Prostate gland (tissue), 2 donors: ENCODE data around the gene LGI4.

Source experiments
- CTCF ChIP-seq, 4 experiments: fragments of 200-600 bp in 2 of 4; fragments of 450-650 bp in 2 of 4; sonication (generic) in 2 of 4; IDR thresholded peaks; 1 replicate in 3 of 4; 2 replicates in 1 of 4; pipeline ENCODE4 v1.5.1; 2016 to 2019; ENCODE audit warnings: antibody characterized with exemption in 4 of 4, mild to moderate bottlenecking in 2 of 4, moderate library complexity in 2 of 4
- POLR2AphosphoS5 ChIP-seq: sonication (generic); formaldehyde crosslinking; IDR thresholded peaks from one replicate; pipeline ENCODE4 v1.6.1; 2017; ENCODE audit warnings: antibody characterized with exemption

DNA sequence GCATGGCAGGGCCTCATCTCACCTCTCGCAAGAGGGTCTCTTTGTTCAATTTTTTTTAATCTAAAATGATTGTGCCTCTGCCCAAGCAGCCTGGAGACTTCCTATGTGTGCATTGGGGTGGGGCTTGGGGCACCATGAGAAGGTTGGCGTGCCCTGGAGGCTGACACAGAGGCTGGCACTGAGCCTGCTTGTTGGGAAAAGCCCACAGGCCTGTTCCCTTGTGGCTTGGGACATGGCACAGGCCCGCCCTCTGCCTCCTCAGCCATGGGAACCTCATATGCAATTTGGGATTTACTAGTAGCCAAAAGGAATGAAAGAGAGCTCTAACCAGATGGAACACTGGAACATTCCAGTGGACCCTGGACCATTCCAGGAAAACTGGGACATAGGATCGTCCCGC is 11.3 kb downstream of the LGI4 start:
- TF ChIP-seq CTCF (IDR thresholded peaks at IDR 0.05) (no peak), POLR2AphosphoS5 (peak; percentile 35)
